ENCODE measurements around the gene RACK1. TPM values are rescaled to one million over a fixed set of nuclear protein-coding genes. Genes with fewer than 3 reads are reported as not detected.
A peak's percentile ranks its signal among the peaks of the same experiment; 100 is the strongest.

RACK1 gene
- total RNA-seq, 4 donors from 2014 or later, result 1,252 to 1,898 (median 1,625) TPM

- Histone ChIP-seq H3K4me3 (peak overlapping the region; percentile 79 to 95 (median 86)), H3K9me3 (no peaks in the 10 kb centered on the region), H3K4me1 (peaks cover 72 to 82% (median 75%) of the 10 kb centered on the region in 4 donors), H3K27me3 (no peaks in the 10 kb centered on the region), H3K36me3 (peaks cover 4 to 32% (median 15%) of the 10 kb centered on the region in 4 donors), H3K27ac (replicated peaks in 1 of 4) (no peak overlapping the region)
- WGBS, result 67% methylated on average over 3 of the region's 3 CpGs
- intact Hi-C loops (cut with DNase I), result no loop called here
- TF ChIP-seq POLR2A (IDR thresholded peaks at IDR 0.05; ENCODE audit: low read depth) (no peak), CTCF (IDR thresholded peaks at IDR 0.05) (no peak), EP300 (IDR thresholded peaks at IDR 0.05) (no peak), POLR2AphosphoS5 (IDR thresholded peaks at IDR 0.05) (no peak)
- DNase-seq (ENCODE audit: extremely low spot score), result no peak
Observed at GRCh38 chr5:181258576-181258975, 14.9 kb upstream of the RACK1 start.

- H3K4me3 ChIP-seq, result no peak overlapping the region
- intact Hi-C loops (cut with DNase I), result no loop called here
- H3K4me1 ChIP-seq, result peaks cover 82 to 97% (median 94%) of the 10 kb centered on the region in 4 donors
- 87% methylated on average over 7 of the region's 7 CpGs for WGBS
- H3K27ac ChIP-seq (replicated peaks in 1 of 4), result no peak overlapping the region
- peaks cover 9 to 43% (median 24%) of the 10 kb centered on the region in 4 donors for H3K36me3 ChIP-seq
- no peak for DNase-seq (ENCODE audit: extremely low spot score)
- TF ChIP-seq POLR2AphosphoS5 (IDR thresholded peaks at IDR 0.05), result no peak
- TF ChIP-seq EP300 (IDR thresholded peaks at IDR 0.05), result no peak
- no peak for TF ChIP-seq POLR2A (IDR thresholded peaks at IDR 0.05; ENCODE audit: low read depth)
- TF ChIP-seq CTCF (IDR thresholded peaks at IDR 0.05), result no peak
- no peaks in the 10 kb centered on the region for H3K9me3 ChIP-seq
- H3K27me3 ChIP-seq, result no peaks in the 10 kb centered on the region
Observed at GRCh38 chr5:181255836-181256578, 12.3 kb upstream of the RACK1 start.

- DNase-seq (ENCODE audit: extremely low spot score), result no peak
- Histone ChIP-seq H3K9me3 (no peaks in the 10 kb centered on the region), H3K4me1 (peaks cover 88 to 100% (median 100%) of the 10 kb centered on the region in 4 donors), H3K36me3 (peaks cover 9 to 48% (median 24%) of the 10 kb centered on the region in 4 donors), H3K27ac (replicated peaks in 1 of 4) (no peak overlapping the region), H3K27me3 (no peaks in the 10 kb centered on the region), H3K4me3 (no peak overlapping the region)
- TF ChIP-seq EP300 (IDR thresholded peaks at IDR 0.05) (no peak), POLR2A (IDR thresholded peaks at IDR 0.05; ENCODE audit: low read depth) (no peak), CTCF (IDR thresholded peaks at IDR 0.05) (no peak), POLR2AphosphoS5 (IDR thresholded peaks at IDR 0.05) (no peak)
- WGBS, result 38% methylated on average over 1 of the region's 1 CpG
- intact Hi-C loops (cut with DNase I), result no loop called here
Observed at GRCh38 chr5:181255276-181255675, 11.6 kb upstream of the RACK1 start.

- DNase-seq (ENCODE audit: extremely low spot score), result no peak
- TF ChIP-seq POLR2AphosphoS5 (IDR thresholded peaks at IDR 0.05), result no peak
- no peak for TF ChIP-seq CTCF (IDR thresholded peaks at IDR 0.05)
- TF ChIP-seq POLR2A (IDR thresholded peaks at IDR 0.05; ENCODE audit: low read depth), result no peak
- no peak for TF ChIP-seq EP300 (IDR thresholded peaks at IDR 0.05)
- H3K4me3 ChIP-seq, result peak overlapping the region; percentile 62 to 82 (median 72)
- 80% methylated on average over 4 of the region's 4 CpGs for WGBS
- H3K27me3 ChIP-seq, result no peaks in the 10 kb centered on the region
- peaks cover 4 to 15% (median 9%) of the 10 kb centered on the region in 4 donors for H3K36me3 ChIP-seq
- H3K4me1 ChIP-seq, result peaks cover 66 to 85% (median 84%) of the 10 kb centered on the region in 4 donors
- intact Hi-C loops (cut with DNase I), result no loop called here
- H3K27ac ChIP-seq (replicated peaks in 1 of 4), result peak overlapping the region; percentile 92 to 97 (median 94)
- no peaks in the 10 kb centered on the region for H3K9me3 ChIP-seq
Observed at GRCh38 chr5:181248277-181248676, 4.6 kb upstream of the RACK1 start.

Measured in esophagus muscularis mucosa (tissue), 4 donors.